HG02678 (cell line): Measurements from ENCODE around the gene RENBP.

Experiments used
- ATAC-seq: cut with Tn5 transposase; IDR thresholded peaks from one replicate; pipeline ENCODE4 v1.9.1; 2021; ENCODE audit warnings: mild to moderate bottlenecking, moderate library complexity; ENCODE audit not compliant: unreplicated experiment

Gene RENBP

DNA sequence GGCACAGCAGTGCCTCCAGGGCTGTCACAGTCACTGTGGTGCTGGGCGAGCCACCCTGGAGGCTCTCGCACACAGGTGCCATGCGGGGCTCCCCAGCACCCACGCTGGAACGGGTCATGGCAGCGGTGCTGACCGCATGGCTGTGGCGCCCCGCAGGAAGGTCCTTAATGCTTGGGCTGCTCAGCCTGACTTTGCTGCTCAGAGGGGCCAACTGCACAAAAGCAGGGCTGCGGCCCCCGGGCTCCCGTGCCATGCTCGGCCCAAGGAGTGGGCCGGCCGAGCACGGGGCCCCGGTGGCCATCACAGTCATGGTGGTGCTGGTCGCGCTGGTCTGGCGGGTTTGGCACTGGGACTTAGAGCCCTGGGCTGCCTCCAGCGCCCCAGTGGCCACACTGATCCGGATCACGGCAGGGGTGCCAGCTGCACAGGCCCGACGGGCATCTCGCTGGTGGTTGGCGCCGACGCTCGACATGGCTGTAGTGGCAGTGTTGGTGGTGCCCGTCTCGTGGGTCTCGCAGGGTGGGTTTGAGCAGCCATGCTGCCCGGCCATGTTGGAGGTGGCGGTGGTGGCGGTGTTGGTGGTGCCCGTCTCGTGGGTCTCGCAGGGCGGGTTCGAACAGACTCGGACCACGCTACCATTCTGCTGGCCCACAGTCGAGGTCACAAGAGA is 10.2 kb upstream of the RENBP start:
- no peak for ATAC-seq

DNA sequence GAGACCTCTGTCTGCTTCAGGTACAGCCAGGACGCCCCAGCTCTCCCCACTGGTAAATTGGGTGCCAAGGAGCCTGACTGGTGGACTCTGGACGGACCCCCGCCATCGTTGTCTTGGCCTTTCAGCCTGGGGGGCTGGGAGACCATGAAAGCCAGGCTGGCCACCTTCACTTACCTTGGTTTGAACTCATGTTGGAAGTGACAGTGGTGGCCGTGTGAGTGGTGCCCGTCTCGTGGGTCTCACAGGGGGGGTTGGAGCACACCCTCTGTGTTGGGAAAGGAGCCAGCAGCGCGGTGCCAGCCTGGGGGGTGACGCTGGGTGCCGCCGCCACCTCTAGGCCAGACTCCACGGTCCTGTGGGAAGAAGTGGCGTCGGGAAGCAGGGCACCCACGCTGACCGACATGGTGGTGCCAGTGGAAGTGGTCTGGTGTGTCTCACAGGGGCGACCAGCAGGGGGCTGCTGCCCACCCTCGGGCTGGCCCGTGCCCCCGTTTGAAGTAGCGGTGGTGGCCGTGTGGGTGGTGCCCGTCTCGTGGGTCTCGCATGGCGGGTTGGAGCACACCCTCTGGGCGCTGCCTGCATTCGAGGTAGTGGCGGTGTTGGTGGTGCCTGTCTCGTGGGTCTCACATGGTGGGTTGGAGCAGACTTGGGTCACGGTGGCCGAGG is 9.6 kb upstream of the RENBP start:
- no peak for ATAC-seq

DNA sequence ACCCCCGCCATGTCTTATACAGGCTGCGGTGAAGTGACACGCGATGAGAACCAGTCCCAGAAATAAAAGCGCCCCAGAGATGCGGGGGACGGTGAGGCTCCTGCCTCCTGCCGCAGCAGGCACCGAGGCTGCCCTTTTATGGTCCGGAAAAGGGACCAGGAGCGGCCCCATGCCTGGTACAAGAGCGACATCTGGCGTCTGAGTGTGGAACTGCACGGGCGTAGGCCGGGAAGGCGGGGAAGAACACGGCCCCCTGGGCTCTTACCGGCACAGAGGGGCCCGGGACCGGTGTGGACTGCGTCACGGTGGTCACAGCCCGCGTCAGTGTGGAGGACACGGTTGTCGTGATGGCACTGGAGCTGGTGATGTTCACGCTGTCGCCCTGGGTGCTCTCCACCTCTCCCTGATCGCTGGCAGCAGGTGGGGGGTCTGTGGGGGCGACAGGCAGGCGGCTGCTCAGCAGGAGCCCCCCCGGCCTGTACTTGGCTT is 8.9 kb upstream of the RENBP start:
- no peak for ATAC-seq

DNA sequence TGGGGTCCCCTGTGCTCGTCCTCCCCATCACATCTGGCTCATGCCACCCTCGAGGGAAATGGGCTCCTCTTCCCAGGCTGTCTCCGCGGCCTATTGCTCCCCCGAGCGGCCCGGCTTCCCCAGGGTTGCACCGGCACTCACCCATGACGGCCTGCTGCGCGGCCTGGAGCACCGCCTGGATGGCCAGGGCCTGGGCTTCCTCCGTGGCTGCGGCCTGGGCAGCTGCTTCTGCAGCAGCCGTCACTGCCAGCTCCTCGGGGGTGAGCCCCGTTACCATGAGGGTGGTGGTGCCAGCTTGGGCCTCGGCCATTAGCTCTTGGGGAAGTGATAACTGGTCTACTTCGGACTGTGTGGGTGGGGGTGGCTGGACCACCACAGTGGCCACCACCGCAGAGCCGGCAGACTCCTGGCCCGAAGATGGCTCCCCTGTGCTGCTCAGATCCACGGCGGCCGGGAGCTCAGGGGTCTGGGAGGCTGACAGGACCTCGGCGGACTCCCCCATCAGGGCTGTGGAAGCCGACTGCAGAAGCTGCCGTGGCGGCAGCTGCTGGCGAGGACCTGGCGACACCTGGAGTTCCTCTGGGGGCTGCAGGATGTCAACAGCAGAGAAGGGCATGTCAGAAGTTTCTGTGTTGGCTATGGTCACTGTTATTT is 8.1 kb upstream of the RENBP start:
- ATAC-seq = no peak

DNA sequence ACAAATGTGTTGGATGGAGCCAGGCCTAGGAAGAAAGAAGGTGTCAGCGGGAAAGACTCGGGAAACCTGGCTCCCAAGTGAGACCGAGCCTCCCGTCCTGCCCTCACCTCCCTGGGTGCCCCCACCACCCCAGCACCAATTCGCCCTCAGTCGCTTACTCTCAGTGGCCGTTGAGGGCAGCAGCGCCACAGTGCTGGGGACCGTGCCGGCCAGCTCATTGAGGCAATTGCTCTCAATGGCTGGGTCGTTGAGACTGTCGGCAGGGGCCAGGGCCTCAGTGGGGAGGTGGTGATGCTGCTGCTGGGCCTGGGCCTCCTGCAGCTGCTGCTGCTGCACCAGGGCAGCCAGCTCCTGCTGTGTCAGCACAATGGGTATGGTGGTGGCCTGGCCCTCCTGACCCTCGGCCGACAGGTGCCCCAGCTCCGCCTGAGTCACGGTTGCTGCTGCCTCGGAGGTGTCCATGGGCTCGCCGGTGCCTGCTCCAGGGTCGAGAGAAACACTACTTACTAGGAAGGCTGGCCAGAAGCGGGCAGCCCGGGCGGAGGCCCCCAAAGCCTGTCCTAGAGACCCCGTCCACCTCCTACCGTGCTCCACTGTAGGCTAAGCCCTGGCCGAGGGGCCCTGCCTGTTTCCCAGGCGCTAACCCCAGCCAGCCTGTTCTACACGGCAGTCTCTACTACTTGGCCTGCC is 7.4 kb upstream of the RENBP start:
- ATAC-seq = no peak

DNA sequence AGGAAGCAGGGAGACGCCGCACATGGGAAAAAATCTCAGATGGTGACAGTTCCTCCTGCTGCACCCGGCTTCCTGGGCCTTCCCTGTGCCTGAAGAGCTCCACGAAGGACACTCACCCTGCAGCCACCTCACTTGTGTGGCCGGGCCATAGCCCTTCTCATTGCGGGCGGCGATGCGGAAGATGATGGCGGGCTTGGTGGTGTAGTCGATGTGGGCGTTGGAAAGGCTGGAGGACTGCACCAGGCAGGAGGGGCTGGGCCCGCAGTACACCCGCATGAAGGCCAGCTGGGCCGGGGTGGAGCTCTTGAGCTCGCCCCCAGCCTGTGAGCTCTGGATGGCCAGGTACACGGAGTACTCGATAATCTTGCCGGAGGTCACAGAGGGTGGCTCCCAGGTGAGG is 5.7 kb upstream of the RENBP start:
- ATAC-seq = no peak

DNA sequence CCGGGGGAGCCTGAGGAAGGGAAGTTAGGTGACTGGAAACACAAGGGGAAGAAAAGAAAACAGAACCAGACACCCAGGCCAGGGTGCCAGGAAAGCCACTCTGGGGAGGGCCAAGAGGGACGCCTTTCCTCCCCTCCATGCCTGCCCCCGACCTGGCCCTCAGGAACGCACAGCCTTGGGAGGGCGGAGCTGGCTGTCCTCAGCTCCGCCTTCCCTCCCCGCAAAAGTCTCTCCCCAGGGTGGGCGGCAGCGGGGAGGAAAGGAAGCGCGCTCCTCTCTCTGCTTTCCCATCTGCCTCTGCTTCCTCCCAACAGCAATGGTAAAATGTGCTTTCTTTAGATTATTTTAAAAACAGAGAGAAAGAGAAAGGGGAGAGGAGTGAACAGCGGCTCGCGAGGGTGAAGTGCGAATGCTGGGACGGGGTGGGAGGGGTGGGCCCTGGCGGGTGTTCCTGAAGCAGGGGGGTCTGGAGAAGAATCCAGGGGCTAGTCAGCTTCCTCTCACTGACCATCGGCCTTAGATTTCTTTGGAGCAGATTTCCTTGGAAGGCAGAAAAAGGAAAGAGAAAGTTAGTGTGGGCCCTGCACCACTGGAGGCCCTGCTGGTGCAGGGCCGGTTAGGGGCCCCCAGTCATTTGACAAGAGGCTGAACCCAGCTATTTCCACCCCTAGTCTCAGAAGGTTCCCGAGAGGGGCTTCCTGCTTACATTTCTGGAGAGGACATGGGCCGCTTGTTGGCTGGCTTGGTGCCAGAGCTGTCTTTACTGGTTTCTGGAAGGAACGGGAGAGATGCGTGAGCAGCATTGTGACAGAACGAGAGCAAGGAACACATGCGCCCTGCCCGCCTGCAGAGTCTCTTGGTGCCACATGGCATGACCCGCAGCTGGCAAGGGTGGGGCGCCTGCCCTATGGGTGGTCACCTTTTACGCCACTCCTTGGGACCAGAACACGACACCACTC is 4.7 kb upstream of the RENBP start:
- no peak for ATAC-seq

DNA sequence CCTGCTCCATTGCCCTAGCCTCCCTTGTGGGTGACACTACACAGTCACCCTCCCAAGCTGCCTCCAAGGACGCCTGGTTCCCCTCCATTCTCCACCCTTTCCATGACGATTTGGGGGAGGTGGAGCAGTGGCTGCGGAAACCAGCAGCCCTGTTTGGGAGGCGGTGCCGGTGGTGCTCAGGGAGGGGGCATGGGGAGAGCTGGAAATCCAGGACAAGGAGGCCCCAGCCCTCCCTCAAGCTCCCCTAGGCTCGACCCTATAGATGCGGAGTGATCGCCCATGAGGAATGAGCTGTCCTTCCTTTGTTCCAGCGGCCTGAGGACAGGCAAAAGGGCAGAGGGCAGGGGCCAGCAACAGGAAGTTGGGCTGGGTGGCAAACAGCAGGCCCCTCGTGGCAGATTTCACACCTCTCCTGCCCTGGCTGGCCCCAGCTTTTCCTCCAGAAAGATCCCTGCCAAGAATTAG is 3.6 kb upstream of the RENBP start:
- no peak for ATAC-seq

DNA sequence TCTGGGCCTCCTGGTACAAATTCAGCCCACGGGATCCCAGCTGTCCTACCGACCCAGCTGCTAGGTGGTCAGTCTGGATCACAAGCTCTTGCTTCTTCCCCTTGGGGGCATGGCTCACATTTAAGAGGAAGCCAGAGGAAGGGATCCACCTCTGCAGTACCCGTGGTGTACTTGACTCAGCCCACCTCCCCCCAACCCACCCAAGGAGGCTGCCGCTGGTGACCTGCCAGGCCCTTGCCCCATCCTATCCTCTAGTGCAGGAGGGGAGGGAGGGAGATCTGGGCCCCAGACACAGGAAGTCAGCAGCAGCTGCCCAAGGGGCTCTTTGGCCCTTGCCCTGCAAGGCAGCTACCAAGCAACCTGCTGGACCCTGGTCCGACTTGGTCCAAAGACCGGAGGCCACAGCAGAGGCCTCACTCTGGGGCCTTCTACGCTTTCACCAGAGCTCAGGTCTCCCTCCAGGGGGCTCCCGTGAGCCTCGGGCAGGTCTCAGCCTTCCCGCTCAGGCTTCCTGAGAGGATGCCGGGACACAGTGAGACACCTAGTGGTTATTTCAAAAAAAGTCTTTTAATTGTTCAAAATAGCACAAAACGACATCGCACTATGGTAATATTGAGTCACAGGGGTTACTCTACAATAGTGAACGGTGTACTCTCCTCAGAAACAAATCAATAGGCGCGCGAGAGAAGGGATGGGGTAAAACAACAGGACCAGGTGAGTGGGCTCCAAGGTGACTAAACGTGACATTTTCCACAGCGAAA is 2.7 kb upstream of the RENBP start:
- ATAC-seq = peak; percentile 63

DNA sequence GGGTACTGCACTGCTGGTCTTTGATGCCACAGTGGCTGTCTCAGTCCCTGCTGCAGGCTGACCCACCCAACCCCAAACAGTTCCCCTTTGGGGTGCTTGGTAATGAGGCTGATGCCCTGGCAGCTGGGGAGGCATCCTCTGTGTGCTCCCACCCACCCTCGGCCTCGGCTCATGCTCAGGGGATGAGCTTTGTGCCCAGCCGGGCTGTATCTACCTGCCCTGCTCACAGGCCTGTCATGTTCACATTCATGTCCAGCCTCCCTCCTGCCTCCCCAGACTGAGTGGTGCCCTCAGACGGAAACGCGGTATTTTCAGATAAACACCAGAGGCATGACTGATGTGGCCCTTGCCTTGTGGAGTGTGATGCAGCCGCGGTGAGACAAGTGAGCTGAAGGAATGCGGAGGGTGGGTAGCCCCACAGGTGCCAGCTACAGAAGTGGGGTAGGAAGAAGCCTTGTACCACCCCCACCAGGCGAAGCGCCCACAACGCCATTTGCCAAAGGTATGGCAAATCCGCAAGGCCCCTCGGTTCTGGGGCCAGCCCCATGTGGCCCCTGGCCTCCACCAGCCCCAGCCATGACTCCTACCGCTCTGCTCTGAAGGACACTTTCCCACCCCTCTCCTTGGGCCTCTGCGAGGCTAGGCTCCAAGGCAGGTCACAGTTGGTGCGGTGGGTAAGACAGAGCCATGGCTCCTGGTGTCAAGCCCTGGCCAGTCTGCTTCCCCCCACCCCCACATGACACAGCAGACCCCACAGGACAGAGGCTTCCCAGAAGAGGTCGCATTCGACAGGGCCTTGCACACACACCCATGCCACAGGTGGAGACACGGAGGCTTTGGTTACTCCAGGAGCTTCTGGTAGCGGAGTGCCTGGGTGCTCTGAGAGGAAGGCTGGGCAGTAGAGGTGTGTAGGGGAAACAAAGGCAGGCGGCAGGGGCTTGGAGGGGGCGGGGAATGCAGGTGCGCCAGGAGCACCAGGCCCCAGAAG is 1.8 kb upstream of the RENBP start:
- no peak for ATAC-seq

DNA sequence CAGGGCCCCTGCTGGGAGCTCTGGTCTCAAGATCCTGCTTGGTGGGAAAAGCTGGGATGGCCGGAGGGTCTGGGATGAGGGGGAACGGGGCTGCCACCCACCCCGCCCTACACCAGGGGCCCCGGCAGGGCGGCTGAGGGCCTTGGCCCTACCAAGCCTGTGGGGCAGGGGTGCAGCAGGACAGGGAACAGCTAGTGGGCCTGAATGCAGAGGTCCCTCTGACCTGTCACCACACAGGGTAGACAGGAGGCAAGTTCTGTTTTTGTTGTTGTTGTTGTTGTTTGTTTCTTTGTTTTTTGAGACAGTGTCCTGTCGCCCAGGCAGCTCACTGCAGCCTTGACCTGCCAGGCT is 332 bp upstream of the RENBP start:
- ATAC-seq = no peak

DNA sequence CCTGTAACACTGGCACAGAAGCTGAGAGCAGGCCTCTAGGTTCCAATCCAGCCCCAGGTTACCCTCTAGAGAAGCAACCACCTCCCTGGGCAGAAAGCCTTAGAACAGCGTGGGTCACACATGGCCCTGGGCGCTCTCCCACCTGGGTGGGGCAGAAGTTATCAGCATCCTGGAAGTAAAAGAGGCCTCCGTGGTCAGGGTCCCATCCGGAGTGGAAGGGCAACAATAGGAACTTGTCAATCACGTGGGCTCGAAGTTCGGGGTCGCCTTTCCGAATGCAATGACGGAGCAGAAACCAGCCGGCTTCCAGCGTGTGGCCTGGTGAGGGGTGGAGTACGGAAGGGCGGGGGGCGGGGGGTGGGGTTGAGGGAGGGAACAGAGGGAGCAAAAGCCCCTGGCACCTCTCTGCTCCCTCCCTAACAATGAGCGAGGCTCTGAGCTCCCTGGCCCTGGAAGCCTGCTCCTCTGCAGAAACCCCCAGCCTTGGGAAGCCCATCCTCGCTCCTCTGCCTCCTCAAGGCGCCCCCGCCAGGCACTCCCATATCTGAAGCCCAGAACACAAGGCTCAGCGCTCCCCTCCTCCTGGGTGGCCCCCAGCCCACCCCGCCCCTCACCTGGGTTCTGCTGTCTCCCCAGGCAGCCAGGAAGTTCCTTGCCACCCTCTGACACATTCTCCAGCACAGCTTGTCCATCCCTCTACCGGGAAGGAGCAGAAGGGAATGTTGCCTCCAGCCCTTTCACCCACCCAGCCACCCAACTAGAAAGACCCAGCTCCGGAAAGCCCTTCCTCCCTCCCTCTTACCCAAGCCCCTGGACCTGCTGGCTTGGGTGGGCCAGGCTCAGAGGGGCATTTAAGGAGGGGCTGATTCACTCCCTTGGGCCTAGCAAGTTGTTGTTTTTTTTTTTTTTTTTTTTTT is 2.8 kb downstream of the RENBP start:
- no peak for ATAC-seq

DNA sequence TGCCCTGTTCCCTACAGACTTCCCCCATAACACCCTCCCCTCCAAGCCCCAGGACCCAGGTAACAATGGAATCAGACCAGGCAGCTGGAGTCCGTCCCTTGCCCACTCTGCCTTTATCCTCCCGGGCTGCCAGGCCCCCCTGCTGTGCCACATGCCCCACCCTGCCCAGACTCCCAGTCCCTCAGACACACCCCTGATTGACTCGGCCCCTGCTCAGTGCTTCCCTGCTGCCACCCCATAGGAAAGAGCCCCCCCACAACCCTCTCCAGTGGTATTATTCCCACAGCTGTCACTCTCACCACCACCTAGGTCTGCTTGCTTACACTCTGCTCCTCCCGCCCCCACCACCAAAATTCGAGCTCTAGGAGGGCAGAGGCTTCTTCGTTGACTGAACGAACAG is 4.9 kb downstream of the RENBP start:
- ATAC-seq = no peak

DNA sequence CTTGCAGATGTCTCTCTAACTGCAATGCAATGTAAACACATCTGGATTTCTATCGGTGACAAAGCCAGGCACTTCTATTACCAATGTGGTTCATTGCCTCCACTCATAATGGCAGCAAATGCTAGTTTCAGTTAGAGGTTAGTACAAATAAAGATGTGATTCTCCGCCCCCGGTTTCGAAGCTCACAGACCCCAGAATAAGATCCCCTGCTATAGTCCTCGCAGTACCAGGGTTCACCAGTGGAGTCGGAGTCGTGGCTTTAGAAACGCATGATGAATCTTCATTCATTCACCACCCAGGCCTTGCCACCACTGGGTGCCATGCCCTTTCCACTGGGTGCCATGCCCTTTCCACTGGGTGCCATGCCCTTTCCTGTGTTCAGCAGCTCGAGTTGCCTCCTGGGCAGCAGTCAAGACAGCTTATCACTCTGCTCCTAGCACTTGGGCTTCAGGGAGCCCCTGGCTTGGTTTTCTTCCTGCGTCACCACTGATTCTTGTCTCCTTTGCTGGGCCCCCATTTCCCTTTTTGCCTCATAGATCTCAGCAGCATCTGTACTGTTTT is 6.1 kb downstream of the RENBP start:
- ATAC-seq = no peak

DNA sequence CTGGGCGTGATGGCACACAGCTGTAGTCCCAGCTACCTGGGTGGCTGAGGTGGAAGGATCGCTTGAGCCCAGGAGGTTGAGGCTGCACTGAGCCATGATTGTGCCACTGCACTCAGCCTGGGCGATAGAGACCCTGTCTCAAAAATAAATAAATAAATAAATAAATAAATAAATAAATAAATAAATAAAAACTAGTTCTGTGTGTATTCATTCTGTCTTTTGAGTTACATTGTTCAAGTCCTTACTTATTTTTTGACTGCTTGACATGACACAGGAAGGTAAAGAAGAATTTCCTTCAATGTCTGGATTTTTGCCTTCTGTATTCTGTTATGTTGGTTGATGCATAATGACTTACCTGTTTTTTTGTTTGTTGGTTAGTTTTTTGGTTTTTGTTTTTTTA is 7.4 kb downstream of the RENBP start:
- ATAC-seq = no peak

DNA sequence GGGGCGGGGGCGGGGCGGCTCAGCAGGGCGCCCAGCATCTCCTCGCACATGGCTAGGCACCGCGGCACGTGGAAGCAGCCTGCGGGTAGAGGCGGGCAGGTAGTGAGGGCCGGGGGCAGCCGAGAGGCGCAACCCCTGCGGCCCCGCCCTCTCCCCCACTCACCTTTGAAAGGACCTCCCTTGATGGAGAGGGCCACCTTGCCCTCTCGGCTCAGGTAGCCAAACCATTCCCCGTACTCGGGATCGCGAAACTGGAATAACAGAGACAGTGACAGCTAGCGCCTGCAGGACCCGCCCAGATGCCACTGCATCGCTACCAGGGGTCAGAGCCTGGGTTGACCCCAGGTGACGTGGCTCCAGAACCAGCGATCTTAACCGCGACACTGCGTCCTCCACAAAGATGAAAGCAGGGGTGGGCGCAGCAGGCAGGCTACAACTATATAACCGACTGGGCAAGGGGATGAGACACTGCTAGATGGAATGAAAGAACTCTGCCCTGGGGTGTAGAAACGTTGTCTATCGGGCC is 9.1 kb downstream of the RENBP start:
- no peak for ATAC-seq

DNA sequence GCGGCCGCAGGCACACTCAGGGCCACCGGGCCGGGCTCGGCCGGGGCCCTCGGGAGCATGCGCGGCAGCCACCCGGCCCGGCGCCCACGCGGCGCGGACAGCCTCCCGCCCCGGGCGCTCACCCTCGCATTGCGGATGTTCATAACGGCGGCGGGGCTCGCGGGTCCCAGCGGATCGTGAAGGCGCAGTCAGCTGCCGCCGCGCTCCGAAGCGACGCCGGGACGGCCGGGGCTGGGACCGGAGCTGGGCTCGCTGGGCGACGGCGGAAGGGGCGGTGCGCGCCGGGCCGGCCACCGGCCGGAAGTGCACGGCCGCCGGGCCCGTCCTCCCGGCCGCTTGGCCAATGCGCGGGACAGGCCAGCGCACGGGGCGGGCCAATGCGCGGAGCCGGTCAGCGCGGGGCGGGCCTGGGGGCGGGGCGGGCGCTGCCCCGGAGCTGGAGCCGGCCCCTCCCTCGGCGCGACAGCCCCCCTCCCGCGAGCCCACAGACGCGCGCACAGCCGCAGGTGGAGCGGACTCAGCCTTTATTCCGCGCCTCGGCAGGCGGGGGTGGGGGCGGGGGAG is 9.6 kb downstream of the RENBP start, which contains the start of gene NAA10:
Gene NAA10, minus strand, starts transcription at position 276 of the 564 bp plus-strand sequence. Its CDS starts 133 bp downstream, at position 143.
- peak; percentile 94 for ATAC-seq
